GM19239 (cell line): ENCODE results near the gene MGRN1.
"Not testable (repeated sequence)": the region's sequence is repeated elsewhere in the genome, so short reads cannot be mapped to it uniquely, and the experiment has no call there.

Experiments used
- DNase-seq: peaks from one replicate; pipeline ENCODE4 v3.0.0; 2011; ENCODE audit warnings: low spot score; ENCODE audit not compliant: insufficient read length
- FAIRE-seq: peaks from 2 replicates; lab custom pipeline; 2011; peaks lifted over from hg19 to GRCh38; lab: Jason Lieb, UNC

MGRN1 gene

DNA sequence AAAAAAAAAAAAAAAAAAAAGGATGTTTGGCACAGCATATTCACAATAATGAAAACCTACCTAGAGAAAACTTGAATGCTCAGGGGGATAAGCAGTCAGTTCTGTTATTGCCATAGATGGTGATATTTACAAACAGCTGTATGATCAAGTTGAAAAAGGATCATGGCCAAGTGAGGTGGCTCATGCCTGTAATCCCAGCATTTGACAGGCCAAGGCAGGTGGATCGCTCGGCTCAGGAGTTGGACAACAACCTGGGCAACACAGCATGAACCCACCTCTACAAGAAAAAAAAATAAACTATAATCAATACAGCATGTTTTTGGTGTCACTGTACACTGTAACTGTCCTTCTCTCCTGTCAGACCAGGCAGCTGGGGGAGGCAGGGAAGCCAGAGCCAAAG is 90.4 kb downstream of the MGRN1 start:
- DNase-seq, result no peak
- no peak for FAIRE-seq

DNA sequence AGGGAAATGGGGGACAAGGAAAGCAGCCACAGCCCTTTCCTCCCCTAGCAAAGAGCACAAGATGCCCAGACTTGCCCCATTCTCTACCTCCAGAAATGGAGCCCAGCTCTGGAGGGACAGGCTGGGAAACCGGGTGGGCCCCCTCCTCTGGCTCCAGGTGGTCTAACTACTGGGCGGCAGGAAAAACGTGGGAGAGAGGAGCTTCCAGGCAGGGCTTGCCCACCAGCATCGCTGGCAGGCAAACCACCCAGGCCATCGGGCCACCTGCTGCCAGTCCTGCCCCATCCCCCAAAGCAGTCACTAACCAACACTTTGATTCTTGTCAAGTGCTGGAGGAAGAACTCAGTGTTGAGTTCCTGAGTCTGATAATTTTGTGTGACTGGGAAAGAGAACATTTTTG is 93.8 kb downstream of the MGRN1 start:
- FAIRE-seq (no peak), DNase-seq (no peak)

DNA sequence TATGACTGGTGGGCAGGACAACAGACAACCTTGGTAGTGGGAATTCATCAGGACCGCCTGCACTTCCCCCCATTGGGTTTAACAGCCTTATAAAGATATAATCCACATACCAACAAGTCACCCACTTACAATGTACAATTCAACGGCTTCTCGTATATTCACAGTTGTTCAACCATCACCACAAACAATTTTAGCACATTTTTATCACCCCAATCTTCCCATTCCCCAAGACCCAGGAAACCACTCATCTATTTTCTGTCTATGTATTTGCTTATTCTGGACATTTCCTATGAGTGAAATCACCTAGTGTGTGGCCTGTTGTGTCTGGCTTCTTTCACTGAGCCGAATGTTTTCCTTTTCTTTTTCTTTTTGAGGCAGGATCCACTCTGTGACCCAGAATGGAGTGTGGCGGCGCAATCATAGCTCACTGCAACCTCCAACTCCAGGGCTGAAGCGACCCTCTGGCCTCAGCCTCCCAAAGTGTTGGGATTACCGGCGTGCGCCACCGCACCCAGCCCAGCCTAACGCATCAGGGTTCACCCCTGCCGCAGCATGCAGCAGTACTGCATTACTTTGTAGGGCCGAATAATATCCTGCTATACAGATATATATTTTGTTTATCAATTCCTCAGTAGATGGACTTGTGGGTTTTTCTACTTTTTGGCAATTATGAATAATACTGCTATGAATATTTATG is 98.6 kb downstream of the MGRN1 start:
- no peak for FAIRE-seq
- DNase-seq, result no peak

DNA sequence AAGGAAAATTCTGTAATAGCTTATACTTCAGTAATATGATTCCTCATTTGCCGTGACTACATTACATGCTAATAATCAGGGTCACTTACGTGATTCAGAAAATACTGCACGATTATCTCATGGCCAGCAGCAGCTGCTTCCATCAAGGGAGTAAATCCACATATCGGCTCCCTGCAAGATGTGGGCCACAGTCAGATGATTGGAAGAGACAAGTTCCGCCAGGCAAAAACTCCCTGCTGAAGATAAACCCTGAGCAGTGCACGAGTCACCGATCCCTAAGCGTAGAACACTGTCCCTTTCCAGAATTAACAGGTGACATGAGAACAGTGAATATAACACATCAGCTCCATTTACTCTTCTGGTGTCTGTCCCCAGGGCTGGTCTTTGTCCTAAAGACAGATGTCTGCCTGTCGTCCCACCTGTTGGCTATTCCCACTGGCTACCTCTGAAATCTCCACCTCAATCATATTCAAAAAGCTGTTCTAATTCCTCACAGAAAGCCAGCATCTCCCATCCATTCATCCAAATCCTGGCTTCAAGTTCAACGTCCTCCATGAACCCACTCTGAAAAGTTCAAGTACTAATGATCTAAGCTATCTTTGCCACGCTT is 100.1 kb downstream of the MGRN1 start:
- FAIRE-seq (no peak), DNase-seq (no peak)

DNA sequence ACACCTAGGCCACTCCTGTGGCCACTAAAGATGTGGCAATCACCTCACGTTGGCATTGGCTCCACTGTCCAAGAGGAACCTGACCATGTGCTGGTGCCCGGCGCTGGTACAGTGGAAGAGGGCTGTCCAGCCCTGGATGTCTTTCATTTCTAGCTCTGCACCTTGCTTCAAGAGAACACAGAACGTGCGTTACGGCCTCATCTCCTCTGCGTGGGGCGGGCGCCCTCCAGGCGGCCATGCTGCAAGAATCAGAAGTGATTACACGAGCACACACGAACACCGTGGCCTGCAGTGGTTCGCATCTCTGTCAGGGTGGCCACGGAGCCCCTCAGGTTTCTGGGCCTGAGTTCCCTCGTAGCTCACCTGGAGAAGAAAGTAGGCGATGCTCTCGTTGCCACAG is 102.0 kb downstream of the MGRN1 start:
- DNase-seq (no peak), FAIRE-seq (no peak)

DNA sequence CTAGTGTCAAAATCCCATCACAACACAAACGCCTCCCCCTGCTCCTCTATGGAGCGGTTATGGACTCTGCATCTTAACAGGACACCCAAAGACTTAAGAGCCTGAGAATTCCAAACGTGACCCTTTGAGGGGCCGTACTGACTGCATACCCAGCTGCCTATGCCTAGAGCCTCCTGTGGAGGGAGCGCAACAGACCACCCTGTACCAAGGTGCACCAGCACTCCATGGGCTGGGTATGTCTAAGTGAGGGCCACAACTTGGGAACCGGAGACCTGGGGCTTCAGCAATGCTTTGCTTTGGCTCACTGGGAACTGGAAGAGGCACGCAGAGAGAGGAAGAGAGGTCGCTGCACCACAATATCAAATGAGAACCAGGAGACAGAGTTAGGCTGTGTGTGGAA is 104.0 kb downstream of the MGRN1 start:
- DNase-seq, result no peak
- no peak for FAIRE-seq

DNA sequence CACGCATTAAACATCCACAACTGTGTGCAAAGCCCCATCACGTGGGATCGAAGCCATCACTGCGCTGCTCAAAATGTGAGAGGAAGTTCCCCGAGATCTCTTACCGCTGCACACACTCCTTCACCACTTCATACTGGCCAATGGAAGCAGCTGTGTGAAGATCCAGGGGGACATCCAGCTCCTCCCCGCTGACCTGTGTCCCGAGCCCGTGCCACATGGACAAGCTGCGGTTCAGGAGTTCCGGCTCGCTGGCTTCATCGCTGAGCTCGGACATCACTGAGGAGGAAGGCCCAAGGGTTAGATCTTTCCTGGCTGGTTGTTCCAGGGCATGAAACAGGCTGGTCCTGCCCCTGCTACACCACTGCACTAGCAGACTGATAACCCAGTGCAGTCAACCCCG is 105.2 kb downstream of the MGRN1 start:
- FAIRE-seq, result no peak
- DNase-seq, result no peak

DNA sequence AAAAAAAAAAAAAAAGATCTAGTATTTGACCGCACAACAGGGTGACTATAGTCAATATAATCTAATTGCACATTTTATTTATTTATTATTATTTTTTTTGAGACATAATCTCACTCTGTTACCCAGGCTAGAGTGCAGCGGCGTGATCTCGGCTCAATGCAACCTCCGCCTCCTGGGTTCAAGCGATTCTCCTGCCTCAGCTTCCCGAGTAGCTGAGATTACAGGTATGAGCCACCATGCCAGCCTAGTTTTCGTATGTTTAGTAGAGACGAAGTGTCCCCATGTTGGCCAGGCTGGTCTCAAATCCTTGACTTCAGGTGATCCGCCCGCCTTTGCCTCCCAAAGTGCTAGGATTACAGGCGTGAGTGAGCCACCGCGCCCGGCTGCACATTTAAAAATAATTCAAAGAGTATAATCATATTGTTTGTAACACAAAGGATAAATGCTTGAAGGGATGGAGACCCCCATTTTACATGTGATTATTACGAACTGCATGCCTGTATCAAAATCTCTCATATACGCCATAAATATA is 108.7 kb downstream of the MGRN1 start:
- no peak for DNase-seq
- FAIRE-seq, result no peak

DNA sequence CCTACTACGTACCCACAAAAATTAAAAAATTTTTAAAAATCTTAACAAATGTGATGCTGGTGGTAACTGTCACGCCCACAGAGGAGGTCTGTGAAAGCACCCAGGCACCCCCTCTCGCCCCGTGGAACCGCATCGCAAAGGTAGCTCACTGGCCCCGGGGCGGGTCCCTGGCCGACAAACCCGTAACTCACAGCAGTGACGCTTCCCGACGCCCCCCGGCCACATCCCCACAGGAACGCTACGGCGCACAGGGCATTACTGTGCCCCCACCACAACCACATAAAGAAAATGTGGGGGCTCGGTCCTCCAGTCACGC is 109.1 kb downstream of the MGRN1 start:
- DNase-seq (no peak), FAIRE-seq (no peak)

DNA sequence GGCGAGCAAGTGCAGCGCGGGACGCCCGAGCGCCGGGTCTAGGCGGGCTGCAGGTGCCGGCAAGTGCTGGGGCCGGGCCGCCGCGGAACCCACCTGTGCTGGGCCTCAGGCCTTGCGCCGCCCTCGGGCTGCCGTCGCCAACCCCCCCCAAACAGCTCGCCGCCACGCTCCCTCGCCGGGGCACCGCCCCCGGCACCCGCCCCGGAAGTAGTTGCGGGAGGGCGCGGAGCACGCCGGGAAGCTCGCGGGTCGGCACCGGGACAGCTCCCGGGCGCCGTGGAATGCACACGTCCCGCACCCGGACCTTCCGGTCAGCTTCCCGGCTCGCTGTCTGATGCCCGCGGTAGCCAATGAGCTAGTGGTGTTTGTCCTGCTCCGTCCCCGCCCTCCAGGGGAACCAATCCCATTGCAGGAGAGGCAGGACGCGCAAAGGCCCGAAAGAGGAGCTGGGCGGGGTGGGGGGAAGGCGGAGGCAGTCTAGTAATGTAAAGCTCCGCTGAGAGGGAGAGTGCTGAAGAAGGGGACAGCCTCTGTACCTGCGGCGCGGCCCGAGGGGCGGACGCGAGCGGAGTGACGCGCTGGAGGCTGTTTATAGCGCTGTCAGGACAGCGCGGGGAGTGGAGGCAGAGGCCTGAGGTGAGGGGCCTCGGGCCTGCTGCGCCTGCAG is 109.6 kb downstream of the MGRN1 start, which contains the start of the genes ANKS3 and DNAAF8:
Gene ANKS3, minus strand, starts transcription at position 209 of the 667 bp plus-strand sequence. CDS start 4,122 bp downstream, outside the sequence.
Gene DNAAF8, plus strand, starts transcription at position 475 of the 667 bp plus-strand sequence. CDS start 1,978 bp downstream, outside the sequence.
- peak; percentile 91 for FAIRE-seq
- peak; percentile 91 for DNase-seq

DNA sequence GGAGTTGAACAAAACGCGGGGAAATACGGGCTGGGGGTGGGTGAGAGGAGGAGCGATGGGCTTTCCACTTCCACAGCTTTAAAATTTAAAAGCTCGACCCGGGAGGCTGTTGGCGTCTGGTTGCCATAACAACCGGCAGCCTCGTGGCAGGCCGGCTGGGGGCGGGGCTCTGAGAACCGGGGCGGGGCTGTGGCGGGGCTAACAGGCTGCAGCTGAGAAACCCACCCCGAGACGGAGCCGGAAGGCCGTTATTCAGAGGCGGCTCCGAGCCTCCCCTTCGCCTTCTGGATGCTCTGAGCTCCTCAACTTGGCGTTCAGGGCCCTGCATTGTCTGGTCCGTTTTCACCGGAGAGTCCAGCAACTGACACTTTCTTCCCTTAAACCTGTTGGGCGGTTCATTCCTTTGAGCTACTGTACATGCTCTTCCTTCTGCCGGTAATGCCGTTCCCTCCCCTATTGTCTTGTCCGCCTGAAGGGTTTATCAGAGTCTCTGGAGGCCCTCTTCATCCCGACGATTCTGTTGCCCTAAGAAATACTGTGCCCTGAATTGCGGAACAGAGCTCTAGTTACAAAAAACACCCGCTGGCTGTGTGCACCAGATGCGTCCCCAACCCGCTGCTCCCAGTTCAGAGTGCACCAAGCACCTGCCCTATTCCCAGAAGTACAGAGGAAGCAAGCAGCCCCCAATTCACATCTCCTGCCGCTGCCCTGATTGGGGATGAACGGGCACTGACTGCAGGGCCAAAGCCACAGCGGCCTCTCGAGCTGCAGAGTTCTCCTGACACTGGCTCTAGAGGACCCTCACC is 110.3 kb downstream of the MGRN1 start:
- peak; percentile 90 for DNase-seq
- FAIRE-seq, result peak; percentile 87

DNA sequence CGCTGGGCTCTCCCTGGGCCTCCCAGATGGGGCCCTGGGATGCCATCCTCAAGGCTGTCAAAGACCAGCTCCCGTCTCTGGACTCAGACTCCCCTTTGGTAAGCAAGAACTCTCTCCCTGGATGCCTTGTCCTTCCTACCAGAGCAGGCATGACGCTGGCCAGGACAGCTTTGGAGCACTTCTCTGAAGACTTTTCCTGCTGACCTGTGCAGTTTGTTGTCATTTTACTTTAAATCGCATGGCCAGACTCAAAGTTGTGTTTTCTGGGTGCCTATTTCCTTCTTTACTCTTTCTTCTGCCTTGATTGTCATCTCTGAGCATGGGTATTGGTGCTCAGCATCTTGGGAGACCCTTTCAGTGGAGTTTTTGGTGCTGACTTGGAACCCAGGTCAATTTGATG is 111.9 kb downstream of the MGRN1 start:
- FAIRE-seq (no peak), DNase-seq (no peak)

DNA sequence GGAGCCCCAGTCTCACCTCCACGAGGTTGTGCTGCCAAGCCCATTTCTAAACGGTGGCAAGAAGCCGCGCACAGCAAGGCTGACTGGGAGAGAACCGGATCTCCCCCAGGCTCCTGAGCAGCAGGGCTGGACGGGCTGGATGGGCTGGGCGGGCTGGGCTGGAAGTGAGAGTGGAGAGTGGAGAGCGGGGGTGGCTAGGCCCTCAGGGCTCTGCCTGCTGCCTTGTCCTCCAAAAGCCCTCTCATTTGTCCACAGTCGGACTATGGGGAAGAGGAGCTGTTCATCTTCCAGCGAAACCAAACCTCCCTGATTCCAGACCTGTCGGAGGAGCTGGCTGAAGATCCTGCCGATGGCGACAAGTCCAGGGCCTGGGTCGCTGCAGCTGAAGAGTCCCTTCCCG is 112.9 kb downstream of the MGRN1 start:
- no peak for FAIRE-seq

DNA sequence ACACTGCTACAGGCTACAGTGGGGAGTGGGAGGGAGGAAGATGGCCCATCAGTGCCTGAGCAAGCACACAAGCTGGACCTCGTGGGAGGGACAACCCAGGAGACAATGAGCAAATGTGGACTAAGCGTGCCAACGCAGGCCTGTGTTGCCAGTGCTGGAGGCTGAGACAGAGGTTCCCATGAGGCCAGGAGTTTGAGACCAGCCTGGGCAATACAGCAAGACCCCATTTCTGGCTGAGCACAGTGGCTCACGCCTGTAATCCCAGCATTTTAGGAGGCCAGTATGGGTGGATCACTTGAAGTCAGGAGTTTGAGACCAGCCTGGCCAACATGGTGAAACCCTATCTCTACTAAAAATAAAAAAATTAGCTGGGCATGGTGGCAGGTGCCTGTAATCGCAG is 113.7 kb downstream of the MGRN1 start:
- not testable (repeated sequence) for FAIRE-seq, DNase-seq

More for the DNA sequence above, 112.9 kb downstream of the MGRN1 start:
- DNase-seq, result no peak
